Measurements from ENCODE around the gene KRT17. TPM values are rescaled to one million over a fixed set of nuclear protein-coding genes. Genes with fewer than 3 reads are reported as not detected.
"Not testable (repeated sequence)": the region's sequence is repeated elsewhere in the genome, so short reads cannot be mapped to it uniquely, and the experiment has no call there.

Gene KRT17
- polyA plus RNA-seq, 1 donor from 2014 or later, result not detected

DNA sequence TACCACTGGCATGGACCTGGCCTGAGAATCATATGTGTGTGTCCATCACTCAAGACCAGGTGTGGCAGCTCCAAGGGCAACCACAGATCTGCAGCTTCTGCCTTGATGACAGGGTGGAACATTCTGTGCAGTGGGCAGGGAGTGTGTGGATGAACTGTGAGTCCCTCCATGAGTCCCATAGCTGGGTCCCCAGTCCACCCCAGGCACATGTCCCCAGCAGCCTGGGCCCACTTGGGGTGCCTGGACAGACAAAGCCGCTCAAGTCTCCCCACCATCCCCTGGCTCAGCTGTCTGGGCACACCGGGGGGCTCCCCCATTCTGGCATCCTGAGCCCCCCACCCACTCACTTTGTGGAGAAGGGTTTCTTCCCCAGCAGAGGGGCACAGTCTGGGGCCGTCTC, 7.2 kb downstream of the KRT17 start:
- Histone ChIP-seq H3K36me3 (ENCODE audit: insufficient read depth, low read length) (no peaks in the 10 kb centered on the region), H3K9ac (ENCODE audit: low read length) (no peak overlapping the region), H2AFZ (ENCODE audit: low read depth, low read length) (no peak overlapping the region), H3K79me2 (replicated peaks; ENCODE audit: insufficient read depth, low read length) (no peaks in the 10 kb centered on the region), H3K9me2 (ENCODE audit: insufficient read depth, low read length) (no peaks in the 10 kb centered on the region), H4K20me1 (ENCODE audit: insufficient read depth) (no peaks in the 10 kb centered on the region), H3K4me2 (ENCODE audit: low read length) (no peak overlapping the region), H3F3A (ENCODE audit: insufficient read depth, low read length, poor library complexity, severe bottlenecking) (no peaks in the 10 kb centered on the region), H3K9me3 (ENCODE audit: low read length) (no peaks in the 10 kb centered on the region), H3K27me3 (ENCODE audit: insufficient read depth, low read depth, low read length) (no peaks in the 10 kb centered on the region), H3K27ac (ENCODE audit: low read length) (no peak overlapping the region), H3K4me3 (ENCODE audit: low read length) (no peak overlapping the region)
- TF ChIP-seq, protein P1, sequence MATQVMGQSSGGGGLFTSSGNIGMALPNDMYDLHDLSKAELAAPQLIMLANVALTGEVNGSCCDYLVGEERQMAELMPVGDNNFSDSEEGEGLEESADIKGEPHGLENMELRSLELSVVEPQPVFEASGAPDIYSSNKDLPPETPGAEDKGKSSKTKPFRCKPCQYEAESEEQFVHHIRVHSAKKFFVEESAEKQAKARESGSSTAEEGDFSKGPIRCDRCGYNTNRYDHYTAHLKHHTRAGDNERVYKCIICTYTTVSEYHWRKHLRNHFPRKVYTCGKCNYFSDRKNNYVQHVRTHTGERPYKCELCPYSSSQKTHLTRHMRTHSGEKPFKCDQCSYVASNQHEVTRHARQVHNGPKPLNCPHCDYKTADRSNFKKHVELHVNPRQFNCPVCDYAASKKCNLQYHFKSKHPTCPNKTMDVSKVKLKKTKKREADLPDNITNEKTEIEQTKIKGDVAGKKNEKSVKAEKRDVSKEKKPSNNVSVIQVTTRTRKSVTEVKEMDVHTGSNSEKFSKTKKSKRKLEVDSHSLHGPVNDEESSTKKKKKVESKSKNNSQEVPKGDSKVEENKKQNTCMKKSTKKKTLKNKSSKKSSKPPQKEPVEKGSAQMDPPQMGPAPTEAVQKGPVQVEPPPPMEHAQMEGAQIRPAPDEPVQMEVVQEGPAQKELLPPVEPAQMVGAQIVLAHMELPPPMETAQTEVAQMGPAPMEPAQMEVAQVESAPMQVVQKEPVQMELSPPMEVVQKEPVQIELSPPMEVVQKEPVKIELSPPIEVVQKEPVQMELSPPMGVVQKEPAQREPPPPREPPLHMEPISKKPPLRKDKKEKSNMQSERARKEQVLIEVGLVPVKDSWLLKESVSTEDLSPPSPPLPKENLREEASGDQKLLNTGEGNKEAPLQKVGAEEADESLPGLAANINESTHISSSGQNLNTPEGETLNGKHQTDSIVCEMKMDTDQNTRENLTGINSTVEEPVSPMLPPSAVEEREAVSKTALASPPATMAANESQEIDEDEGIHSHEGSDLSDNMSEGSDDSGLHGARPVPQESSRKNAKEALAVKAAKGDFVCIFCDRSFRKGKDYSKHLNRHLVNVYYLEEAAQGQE (IDR thresholded peaks at IDR 0.05; ENCODE audit: borderline replicate concordance), result no peak
- no peak for TF ChIP-seq SMC3 (conservative IDR thresholded peaks at IDR 0.05; ENCODE audit: poor library complexity)
- no peak for TF ChIP-seq MXI1 (conservative IDR thresholded peaks at IDR 0.05; ENCODE audit: poor library complexity, severe bottlenecking)
- TF ChIP-seq CTCF (IDR thresholded peaks at IDR 0.05; ENCODE audit: poor library complexity, severe bottlenecking), result no peak
- TF ChIP-seq EP300 (conservative IDR thresholded peaks at IDR 0.05; ENCODE audit: poor library complexity, severe bottlenecking), result no peak
- TF ChIP-seq TAF1 (IDR thresholded peaks at IDR 0.05; ENCODE audit: low read depth), result no peak
- TF ChIP-seq EZH2 (IDR thresholded peaks at IDR 0.05; ENCODE audit: borderline replicate concordance, insufficient read depth, low read length, poor library complexity, severe bottlenecking), result no peak

- not testable (repeated sequence) for H3K9me2 ChIP-seq (ENCODE audit: insufficient read depth, low read length); H3K9me3 ChIP-seq (ENCODE audit: low read length); H2AFZ ChIP-seq (ENCODE audit: low read depth, low read length); H3K79me2 ChIP-seq (replicated peaks; ENCODE audit: insufficient read depth, low read length); H3F3A ChIP-seq (ENCODE audit: insufficient read depth, low read length, poor library complexity, severe bottlenecking); H3K36me3 ChIP-seq (ENCODE audit: insufficient read depth, low read length); H3K9ac ChIP-seq (ENCODE audit: low read length); H3K4me3 ChIP-seq (ENCODE audit: low read length); H3K27me3 ChIP-seq (ENCODE audit: insufficient read depth, low read depth, low read length); H3K4me2 ChIP-seq (ENCODE audit: low read length); H3K27ac ChIP-seq (ENCODE audit: low read length); H4K20me1 ChIP-seq (ENCODE audit: insufficient read depth)
Observed at GRCh38 chr17:41616486-41616885, 7.9 kb downstream of the KRT17 start.

GRCh38 chr17:41615454-41615853, 8.9 kb downstream of the KRT17 start:
- Histone ChIP-seq H3K27me3 (ENCODE audit: insufficient read depth, low read depth, low read length) (no peaks in the 10 kb centered on the region), H3F3A (ENCODE audit: insufficient read depth, low read length, poor library complexity, severe bottlenecking) (no peaks in the 10 kb centered on the region), H3K9me3 (ENCODE audit: low read length) (no peaks in the 10 kb centered on the region), H3K79me2 (replicated peaks; ENCODE audit: insufficient read depth, low read length) (no peaks in the 10 kb centered on the region), H2AFZ (ENCODE audit: low read depth, low read length) (no peak overlapping the region), H3K9me2 (ENCODE audit: insufficient read depth, low read length) (no peaks in the 10 kb centered on the region), H3K4me3 (ENCODE audit: low read length) (no peak overlapping the region), H3K9ac (ENCODE audit: low read length) (no peak overlapping the region), H4K20me1 (ENCODE audit: insufficient read depth) (no peaks in the 10 kb centered on the region), H3K4me2 (ENCODE audit: low read length) (no peak overlapping the region), H3K27ac (ENCODE audit: low read length) (no peak overlapping the region), H3K36me3 (ENCODE audit: insufficient read depth, low read length) (no peaks in the 10 kb centered on the region)
- TF ChIP-seq EP300 (conservative IDR thresholded peaks at IDR 0.05; ENCODE audit: poor library complexity, severe bottlenecking), result no peak
- no peak for TF ChIP-seq MXI1 (conservative IDR thresholded peaks at IDR 0.05; ENCODE audit: poor library complexity, severe bottlenecking)

GRCh38 chr17:41614767-41615166, 9.6 kb downstream of the KRT17 start:
- H3K36me3 ChIP-seq (ENCODE audit: insufficient read depth, low read length); H2AFZ ChIP-seq (ENCODE audit: low read depth, low read length); H3K4me2 ChIP-seq (ENCODE audit: low read length); H3K9me3 ChIP-seq (ENCODE audit: low read length); H3K27ac ChIP-seq (ENCODE audit: low read length); H3K79me2 ChIP-seq (replicated peaks; ENCODE audit: insufficient read depth, low read length); H3K9me2 ChIP-seq (ENCODE audit: insufficient read depth, low read length); H3K4me3 ChIP-seq (ENCODE audit: low read length); H4K20me1 ChIP-seq (ENCODE audit: insufficient read depth); H3K27me3 ChIP-seq (ENCODE audit: insufficient read depth, low read depth, low read length); H3K9ac ChIP-seq (ENCODE audit: low read length); H3F3A ChIP-seq (ENCODE audit: insufficient read depth, low read length, poor library complexity, severe bottlenecking): not testable (repeated sequence)

Measured in neural cell (in vitro differentiated cells).